HUES6 (cell line): ENCODE results near the gene TMLHE.
"Not testable (repeated sequence)": the region's sequence is repeated elsewhere in the genome, so short reads cannot be mapped to it uniquely, and the experiment has no call there.

Source experiments
- H3K27ac ChIP-seq: 2 replicates; pipeline ENCODE4 v1.7.0; 2013; ENCODE audit warnings: low read depth, mild to moderate bottlenecking, low read length, inconsistent platforms
- H3K27me3 ChIP-seq: 2 replicates; pipeline ENCODE4 v1.6.1; 2013; ENCODE audit warnings: low read length; ENCODE audit not compliant: control insufficient read depth, insufficient read depth
- H3K36me3 ChIP-seq: 2 replicates; pipeline ENCODE4 v1.6.1; 2013; ENCODE audit warnings: low read length; ENCODE audit not compliant: control insufficient read depth, insufficient read depth
- H3K4me1 ChIP-seq: 2 replicates; pipeline ENCODE4 v1.6.1; 2013; ENCODE audit warnings: low read length; ENCODE audit not compliant: control insufficient read depth, insufficient read depth
- H3K4me3 ChIP-seq: 2 replicates; pipeline ENCODE4 v1.5.1; 2013; ENCODE audit warnings: low read depth, low read length
- H3K9ac ChIP-seq: one replicate; pipeline ENCODE4 v1.6.1; 2013; ENCODE audit warnings: mild to moderate bottlenecking, low read length
- H3K9me3 ChIP-seq: 2 replicates; pipeline ENCODE4 v1.6.1; 2013; ENCODE audit warnings: low read depth, low read length; ENCODE audit not compliant: control insufficient read depth, insufficient read depth

The TMLHE gene

DNA sequence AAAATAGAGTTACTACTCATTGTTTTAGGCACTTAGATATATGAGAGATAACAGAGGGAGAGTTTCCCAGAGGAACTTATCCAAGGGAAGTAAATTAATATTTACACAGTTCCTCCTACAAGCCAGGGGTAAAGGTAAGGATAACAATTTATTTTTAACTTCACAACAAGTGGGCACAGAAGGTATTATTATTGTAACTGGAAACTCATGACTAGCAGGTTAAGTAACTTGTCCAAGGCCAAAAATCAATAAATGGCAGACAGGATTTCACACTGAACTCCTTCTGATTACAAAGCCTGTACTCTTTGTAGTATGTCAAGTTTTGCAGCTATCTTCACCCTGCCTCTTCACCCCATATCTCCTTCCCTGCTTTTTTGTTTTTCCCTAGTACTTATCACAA is 107.5 kb downstream of the TMLHE start:
- no peak overlapping the region for H3K9ac ChIP-seq
- no peaks in the 10 kb centered on the region for H3K4me1 ChIP-seq
- no peak overlapping the region for H3K4me3 ChIP-seq
- H3K27ac ChIP-seq = no peak overlapping the region
- H3K36me3 ChIP-seq = no peaks in the 10 kb centered on the region
- H3K9me3 ChIP-seq = peaks cover 3% of the 10 kb centered on the region; the same call in 1 of the 2 replicates
- no peaks in the 10 kb centered on the region for H3K27me3 ChIP-seq

DNA sequence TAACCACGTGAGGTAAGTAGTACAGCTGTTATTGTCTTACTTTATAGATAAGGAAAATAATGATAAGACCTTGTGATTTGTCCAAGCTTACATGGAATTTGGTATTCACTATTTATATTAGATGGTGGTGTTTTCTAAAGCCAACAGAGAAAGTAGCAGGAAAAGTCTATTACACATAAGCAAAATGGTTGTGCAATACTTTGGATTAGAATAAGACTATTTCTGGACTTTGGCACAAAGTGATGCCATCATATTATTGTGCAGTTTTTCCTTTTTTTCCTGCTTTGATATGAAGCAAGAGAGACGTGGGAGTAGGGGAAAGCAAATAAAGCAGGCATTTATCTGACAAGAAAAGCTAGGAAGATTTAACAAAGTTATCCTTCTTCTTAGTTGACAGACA is 117.6 kb downstream of the TMLHE start:
- H3K36me3 ChIP-seq, H3K4me1 ChIP-seq, H3K9ac ChIP-seq, H3K4me3 ChIP-seq, H3K27me3 ChIP-seq, H3K27ac ChIP-seq, H3K9me3 ChIP-seq: not testable (repeated sequence)

DNA sequence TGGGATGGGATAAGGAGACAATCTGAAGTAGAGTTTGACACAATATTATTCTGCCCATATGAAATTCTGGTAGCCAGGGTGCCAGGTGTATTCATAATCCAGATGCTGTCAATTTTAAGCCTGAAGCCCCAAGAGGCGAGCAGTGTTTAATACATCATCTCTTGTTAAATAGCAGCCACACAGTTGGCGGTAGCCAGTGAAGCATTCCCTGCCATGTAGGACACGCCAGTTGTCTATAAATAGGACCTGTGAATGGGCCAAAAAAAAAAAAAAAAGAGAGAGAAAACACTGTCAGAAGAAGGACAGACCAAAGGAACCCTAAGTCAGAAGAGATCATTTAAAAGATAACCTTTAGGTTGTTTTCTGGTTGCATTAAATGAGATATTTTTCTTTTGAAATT is 121.3 kb downstream of the TMLHE start:
- H3K4me1 ChIP-seq, H3K9ac ChIP-seq, H3K27me3 ChIP-seq, H3K9me3 ChIP-seq, H3K36me3 ChIP-seq, H3K27ac ChIP-seq, H3K4me3 ChIP-seq: not testable (repeated sequence)

DNA sequence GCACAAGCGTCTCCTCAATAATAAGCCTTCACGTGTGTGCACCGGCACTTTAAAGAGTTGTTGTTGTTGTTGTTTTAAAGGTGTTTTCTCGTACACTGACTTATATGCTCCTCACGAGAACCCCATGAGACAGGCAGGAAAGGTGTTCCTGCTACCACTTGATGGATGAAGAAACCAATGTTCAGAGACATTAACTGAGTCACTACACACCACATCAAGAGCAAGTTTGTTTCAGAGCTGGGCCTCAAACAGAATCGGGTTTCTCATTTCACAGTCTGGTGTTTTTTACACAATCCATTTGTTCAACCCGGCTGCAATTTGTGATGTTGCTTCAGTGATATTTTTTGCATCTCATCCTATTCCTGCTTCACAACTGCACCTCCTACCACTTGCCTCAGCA is 135.6 kb downstream of the TMLHE start:
- not testable (repeated sequence) for H3K9ac ChIP-seq, H3K4me3 ChIP-seq, H3K36me3 ChIP-seq, H3K4me1 ChIP-seq, H3K27me3 ChIP-seq, H3K27ac ChIP-seq, H3K9me3 ChIP-seq

DNA sequence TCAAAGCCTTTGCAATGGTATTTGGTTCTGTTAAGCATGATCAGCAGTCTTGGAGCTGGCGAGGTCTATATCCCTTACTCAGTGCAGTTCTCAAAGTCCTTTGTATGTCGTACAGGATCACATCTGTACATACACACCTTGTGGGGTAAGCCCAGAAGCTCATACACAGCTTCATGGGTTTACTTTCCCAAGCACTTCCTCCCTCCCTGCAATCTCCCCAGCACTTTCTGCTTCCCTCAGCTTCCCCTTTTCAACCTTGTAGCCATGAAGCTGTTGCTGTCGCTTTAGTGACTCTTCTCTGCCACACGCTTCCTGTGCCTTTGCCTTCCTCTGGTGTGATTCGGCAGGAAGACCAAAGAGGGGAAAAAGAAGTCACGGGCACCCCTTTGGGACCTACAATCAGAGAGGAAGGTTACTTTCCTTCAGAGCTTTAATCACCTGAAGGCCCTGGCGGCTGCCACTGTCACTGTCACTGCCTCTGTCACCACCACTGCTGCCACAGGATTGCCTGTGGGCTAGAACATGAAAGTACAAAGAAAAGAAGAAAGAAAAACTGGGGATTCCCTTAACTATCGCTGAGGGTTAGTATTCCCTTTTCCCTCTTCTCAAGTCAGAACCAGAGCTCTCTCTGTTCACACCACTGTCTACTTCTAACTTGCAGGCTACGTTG is 146.3 kb downstream of the TMLHE start:
- H3K4me3 ChIP-seq, H3K27me3 ChIP-seq, H3K9ac ChIP-seq, H3K4me1 ChIP-seq, H3K36me3 ChIP-seq, H3K9me3 ChIP-seq, H3K27ac ChIP-seq: not testable (repeated sequence)

DNA sequence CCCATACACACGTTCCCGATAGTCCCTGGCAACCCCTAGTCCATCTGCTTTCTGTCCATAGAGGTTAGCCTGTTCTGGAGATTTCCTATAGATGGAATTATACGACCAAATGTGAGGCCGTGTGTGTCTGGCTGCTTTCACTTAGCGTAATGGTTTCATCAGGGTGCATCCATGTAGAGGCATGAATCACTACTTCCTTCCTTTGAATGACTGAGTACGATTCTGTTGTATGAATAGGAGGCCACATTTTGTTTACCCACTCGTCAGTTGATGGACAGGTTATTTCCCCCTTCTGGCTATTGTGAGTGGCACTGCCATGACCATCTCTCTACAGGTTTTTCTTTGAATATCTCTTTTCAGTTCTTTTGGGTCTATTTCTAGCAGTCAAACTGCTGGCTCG is 152.3 kb downstream of the TMLHE start:
- H3K27me3 ChIP-seq, H3K36me3 ChIP-seq, H3K4me3 ChIP-seq, H3K9ac ChIP-seq, H3K27ac ChIP-seq, H3K9me3 ChIP-seq, H3K4me1 ChIP-seq: not testable (repeated sequence)

DNA sequence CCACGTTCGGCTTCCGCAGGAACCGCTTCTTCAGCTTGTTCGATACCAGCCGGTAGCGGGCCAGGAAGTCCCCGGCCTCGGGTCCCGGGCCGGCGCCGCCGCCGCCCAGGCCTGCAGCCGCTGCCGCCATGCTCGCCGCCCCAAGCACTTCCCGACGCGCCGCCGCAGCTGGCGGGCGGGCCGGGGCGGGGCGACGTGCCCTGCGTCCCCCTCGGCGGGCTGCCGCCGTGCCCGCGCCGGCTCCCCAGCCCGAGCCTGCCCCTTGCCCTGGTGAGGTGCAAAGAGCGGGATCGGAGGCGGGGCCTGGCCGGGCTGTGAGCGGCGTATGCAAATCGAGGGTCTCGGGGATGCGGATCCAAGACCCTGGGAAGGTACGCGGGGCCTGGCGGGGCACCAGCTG is 154.3 kb downstream of the TMLHE start, which contains the start of gene F8A3:
Gene F8A3, minus strand, starts transcription at position 150 of the 400 bp plus-strand sequence. Its CDS starts 20 bp downstream, at position 130.
- H3K9me3 ChIP-seq, H3K27ac ChIP-seq, H3K9ac ChIP-seq: not testable (repeated sequence)

DNA sequence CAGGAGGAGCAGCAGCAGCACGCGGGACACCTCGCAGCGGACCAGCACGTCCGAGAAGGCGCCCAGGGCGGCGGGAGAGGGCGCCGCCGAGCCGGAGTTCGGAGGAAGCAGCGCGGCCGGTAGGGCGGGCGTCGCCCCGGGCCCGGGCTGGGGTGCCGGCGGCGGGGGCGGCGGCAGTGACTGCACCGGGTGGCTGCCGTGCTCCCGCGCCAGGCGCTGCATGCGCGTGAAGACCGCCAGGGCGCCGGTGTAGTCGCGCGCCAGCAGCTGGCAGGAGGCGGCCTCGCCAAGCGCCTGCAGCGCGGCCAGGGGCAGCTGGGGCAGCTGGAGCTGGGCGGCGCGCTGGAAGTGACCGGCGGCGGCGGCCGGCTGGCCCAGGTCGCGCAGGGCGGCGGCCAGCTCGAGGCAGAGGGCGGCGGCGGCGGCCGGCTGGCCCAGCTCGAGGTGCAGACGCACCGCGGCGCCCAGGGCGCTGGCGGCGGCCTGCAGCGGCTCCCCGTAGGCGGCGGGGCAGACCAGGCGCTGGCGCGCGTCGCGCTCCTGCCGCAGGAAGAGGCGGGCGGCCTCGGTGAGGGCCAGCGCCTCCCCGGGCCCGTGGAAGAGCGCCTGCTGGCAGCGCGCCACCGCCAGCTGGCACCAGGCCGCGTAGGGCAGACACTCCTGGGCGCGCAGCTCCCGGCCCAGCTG is 154.8 kb downstream of the TMLHE start:
- not testable (repeated sequence) for H3K4me3 ChIP-seq, H3K27me3 ChIP-seq, H3K9me3 ChIP-seq, H3K36me3 ChIP-seq, H3K4me1 ChIP-seq, H3K27ac ChIP-seq, H3K9ac ChIP-seq

More for the DNA sequence above, 154.3 kb downstream of the TMLHE start, which contains the start of gene F8A3:
- H3K4me1 ChIP-seq, H3K4me3 ChIP-seq, H3K36me3 ChIP-seq, H3K27me3 ChIP-seq: not testable (repeated sequence)

DNA sequence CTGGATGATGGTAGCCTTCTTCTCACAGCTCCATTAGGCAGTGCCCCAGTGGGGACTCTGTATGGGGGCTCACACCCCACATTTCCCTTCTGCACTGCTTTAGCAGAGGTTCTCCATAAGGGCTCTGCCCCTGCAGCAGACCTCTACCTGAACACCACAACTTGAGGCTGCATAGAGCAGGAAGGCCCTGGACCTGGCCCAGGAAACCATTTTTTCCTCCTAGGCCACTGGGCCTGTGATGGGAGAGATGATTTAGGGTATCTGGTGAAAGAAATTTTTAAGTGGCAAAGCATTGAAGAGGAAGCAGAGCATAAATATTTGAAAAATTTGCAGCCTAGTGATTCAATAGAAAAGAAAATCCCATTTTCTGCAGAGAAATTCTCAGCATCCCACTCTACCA is 171.7 kb downstream of the TMLHE start:
- Histone ChIP-seq H3K27ac (no peak overlapping the region), H3K4me3 (no peak overlapping the region), H3K27me3 (no peaks in the 10 kb centered on the region), H3K4me1 (no peaks in the 10 kb centered on the region), H3K9ac (no peak overlapping the region), H3K9me3 (peaks cover 66% of the 10 kb centered on the region), H3K36me3 (no peaks in the 10 kb centered on the region)
